Prostate gland (tissue), 2 donors: ENCODE results near the gene CROCC2.

Experiments
- CTCF ChIP-seq, 4 experiments: fragments of 200-600 bp in 2 of 4; fragments of 450-650 bp in 2 of 4; sonication (generic) in 2 of 4; IDR thresholded peaks; 1 replicate in 3 of 4; 2 replicates in 1 of 4; pipeline ENCODE4 v1.5.1; 2016 to 2019; ENCODE audit warnings: antibody characterized with exemption in 4 of 4, mild to moderate bottlenecking in 2 of 4, moderate library complexity in 2 of 4
- POLR2A ChIP-seq: fragments of 450-650 bp; IDR thresholded peaks from one replicate; pipeline ENCODE4 v1.6.1; 2016; ENCODE audit warnings: antibody characterized with exemption, mild to moderate bottlenecking
- POLR2AphosphoS5 ChIP-seq: sonication (generic); formaldehyde crosslinking; IDR thresholded peaks from one replicate; pipeline ENCODE4 v1.6.1; 2017; ENCODE audit warnings: antibody characterized with exemption

GRCh38 chr2:240865391-240865790 lies 40.7 kb upstream of the CROCC2 start:
- TF ChIP-seq CTCF (IDR thresholded peaks at IDR 0.05) = no peak
- TF ChIP-seq POLR2AphosphoS5 = no peak
- no peak for TF ChIP-seq POLR2A
